GM21723 (cell line): ENCODE results near the gene KIF25.
"Not testable (repeated sequence)": the region's sequence is repeated elsewhere in the genome, so short reads cannot be mapped to it uniquely, and the experiment has no call there.

Experiments
- ATAC-seq: cut with Tn5 transposase; IDR thresholded peaks from one replicate; pipeline ENCODE4 v1.9.1; 2021; ENCODE audit warnings: mild to moderate bottlenecking, moderate library complexity; ENCODE audit not compliant: unreplicated experiment

The KIF25 gene

DNA sequence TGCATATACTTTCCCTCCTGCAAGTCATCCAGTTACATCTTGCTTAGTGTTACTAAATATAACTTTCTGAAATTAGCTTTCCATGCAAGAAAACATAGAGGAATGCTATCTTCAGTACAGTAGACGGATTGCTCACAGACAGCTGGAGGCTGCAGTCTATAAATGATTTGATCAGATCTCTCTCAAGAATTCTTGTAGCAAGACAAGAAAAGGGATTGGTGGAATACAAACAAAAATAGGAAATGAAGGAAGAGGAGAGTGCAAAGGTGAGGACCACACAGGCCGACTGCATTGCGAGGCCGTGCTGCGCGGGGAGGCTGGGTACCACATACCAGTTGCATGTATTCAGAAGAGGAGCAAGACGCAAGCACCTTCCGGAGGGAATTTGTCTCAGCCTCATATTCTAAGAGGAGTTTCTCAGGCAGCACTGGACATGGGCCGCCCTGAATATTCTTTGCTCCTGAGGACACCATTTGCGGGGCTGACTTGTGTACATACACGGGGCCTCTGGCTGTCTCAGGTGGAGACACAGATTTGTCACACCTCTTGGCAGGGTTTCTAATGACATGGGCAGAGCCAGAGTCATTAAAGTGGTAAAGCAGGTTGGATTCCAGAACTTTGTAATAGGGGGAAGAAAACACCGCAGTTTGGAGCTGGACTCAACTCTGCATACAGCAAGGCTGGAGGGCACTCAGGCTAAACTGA is 22.7 kb upstream of the KIF25 start:
- ATAC-seq: no peak

GRCh38 chr6:167975458-167975857 is 22.0 kb upstream of the KIF25 start:
- no peak for ATAC-seq

GRCh38 chr6:167976116-167976657 is 21.3 kb upstream of the KIF25 start:
- not testable (repeated sequence) for ATAC-seq

DNA sequence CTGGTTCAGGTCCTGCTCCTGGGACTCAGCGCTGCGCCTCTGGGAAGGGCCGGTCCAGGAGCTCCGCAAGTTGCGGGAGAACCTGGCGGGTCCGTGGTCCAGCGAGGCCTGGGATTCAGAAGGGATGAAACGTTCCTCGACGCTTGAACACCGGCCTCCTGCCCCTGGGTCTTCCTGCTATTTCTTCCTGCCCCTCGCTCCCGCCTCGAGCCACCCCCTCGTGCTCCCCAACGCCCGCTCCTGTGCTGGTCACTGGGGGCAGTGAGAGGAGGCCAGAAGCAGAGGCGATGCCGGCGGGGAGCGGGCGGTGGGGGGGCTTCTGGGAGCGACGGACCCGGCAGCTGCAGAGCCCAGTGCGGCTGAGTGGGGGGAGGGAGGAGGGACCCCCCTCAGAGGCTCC is 20.8 kb upstream of the KIF25 start:
- no peak for ATAC-seq

DNA sequence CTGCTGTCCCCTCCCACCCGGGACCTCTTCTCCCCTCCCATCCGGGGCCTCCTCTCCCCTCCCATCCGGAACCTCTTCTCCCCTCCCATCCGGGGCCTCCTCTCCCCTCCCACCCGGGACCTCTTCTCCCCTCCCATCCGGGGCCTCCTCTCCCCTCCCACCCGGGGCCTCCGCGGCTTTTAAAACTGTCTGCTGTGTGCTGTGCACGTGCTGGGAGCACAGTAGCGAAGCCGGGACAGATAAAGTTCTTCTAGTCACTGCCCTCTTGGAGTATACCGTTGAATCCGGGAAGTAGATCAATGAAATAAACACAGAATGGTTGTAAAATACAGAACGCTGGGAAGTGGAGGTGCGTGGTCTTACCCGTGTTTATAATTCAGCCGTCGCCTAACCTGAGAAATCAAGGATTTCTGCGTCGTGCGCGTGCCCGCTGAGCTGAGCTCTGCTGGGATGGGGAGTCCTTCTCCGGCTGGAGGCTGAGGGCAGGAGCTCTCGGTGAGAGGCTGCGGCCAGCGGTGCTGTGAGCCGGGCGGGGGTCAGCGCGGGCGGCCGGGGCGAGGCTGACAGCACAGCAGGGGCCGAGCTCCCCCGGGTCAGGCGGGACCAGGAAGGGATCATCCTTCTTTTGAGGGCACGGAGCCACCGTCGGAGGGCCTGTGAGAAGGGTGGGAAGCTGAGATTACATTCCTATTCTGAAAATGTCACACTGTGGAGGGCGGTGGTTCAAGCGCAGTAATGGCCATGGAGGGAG is 19.6 kb upstream of the KIF25 start:
- ATAC-seq: no peak

DNA sequence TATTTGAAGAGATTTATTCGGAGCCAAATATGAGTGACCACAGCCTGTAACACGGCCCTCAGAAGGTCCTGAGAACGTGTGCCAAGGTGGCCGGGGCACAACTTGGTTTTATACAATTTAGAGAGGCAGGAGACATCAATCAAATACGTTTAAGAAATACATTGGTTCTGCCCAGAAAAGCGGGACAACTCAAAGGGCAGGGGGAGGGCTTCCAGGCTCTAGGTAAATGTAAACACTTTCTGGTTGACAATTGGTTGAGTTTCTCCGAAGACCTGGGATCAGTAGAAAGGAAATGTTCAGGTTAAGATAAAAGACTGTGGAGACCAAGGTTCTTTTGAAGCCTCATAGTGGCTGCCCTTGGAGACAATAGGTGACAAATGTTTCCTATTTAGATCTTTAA is 18.9 kb upstream of the KIF25 start:
- ATAC-seq: no peak

DNA sequence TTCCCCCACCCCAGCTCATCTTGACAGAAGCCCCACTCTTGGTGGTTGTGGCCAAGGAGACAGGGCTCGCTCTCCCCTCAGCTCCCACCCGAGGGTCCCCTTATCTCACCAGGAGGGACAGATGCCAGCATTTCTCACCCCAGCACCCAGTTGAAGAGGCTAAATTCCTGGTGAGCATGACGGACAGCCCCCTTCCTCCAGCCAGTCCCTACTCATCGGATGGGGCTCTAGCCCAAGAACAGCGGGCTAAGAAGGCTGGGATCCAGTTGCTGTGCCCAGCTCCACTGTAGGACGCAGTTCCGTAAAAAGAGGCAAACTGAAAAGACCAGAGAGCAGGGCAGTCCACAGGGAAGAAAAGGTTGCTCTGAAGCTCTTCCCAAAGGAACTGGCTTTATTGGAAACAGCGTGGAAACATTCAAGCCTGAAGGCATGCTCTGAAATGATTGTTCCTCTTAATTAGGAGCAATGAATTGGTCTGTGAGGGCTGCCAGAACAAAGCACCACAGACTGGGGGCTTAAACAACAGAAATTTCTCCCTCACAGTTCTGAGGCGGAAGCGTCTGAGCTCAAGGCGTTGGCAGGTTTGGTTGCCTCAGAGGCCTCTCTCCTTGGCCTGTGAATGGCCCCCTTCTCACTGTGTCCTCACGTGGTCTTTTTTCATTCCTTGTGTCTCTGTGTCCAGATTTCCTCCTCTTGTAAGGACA is 17.9 kb upstream of the KIF25 start:
- ATAC-seq: no peak

GRCh38 chr6:167980911-167981580 is 16.4 kb upstream of the KIF25 start:
- ATAC-seq: no peak

DNA sequence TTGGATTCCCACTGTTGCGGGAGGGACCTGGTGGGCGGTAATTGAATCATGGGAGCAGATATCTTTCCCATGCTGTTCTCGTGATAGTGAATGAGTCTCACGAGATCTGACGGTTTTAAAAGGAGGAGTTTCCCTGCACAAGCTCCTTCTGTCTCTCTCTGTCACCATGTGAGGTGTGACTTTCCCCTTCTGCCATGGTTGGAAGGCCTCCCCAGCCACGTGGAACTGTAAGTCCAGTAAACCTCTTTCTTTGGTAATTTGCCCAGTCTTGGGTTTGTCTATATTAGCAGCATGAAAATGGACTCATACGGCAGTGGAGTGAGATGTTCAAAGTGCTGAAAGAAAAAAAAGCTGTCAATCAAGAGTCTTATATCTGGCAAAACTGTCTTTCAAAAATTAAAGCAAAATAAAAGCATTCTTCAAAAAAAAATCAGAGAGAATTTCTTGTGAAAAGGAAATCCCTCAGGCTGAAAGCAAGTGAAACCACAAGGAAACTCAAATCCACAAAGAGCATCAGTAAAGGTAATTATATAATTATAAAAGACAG is 15.5 kb upstream of the KIF25 start:
- ATAC-seq: no peak

GRCh38 chr6:167984144-167984719 is 13.2 kb upstream of the KIF25 start:
- no peak for ATAC-seq

DNA sequence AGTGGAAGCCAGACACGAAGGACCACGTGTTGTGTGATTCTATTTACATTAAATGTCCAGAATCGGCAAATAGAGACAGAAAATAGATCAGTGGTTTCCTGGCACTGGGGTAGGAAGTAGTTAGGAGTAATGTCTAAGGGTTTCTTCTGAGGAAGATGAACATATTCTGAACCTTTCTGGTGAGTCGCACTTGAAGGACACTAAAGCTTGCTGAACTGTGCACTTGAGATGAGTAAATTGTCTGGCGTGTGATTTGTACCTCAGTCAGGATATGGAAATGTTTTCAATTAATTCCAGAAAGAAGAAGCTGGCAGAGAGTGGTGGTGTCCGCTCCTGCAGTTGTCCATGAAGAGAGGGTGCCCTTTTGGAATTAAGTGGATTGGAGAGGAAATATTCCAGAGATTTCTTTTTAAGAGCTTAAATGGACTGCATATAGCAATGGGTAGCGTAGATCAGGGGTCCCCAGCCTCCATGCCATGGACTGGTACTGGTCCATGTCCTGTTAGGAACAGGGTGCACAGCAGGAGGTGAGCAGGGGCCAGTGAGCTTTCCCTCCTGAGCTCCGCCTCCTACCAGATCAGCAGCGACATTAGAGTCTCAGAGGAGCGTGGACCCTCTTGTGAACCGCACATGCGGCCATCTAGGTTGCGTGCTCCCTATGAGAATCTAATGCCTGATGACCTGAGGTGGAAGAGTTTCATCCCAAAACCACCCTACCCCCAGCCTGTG is 12.4 kb upstream of the KIF25 start:
- no peak for ATAC-seq

DNA sequence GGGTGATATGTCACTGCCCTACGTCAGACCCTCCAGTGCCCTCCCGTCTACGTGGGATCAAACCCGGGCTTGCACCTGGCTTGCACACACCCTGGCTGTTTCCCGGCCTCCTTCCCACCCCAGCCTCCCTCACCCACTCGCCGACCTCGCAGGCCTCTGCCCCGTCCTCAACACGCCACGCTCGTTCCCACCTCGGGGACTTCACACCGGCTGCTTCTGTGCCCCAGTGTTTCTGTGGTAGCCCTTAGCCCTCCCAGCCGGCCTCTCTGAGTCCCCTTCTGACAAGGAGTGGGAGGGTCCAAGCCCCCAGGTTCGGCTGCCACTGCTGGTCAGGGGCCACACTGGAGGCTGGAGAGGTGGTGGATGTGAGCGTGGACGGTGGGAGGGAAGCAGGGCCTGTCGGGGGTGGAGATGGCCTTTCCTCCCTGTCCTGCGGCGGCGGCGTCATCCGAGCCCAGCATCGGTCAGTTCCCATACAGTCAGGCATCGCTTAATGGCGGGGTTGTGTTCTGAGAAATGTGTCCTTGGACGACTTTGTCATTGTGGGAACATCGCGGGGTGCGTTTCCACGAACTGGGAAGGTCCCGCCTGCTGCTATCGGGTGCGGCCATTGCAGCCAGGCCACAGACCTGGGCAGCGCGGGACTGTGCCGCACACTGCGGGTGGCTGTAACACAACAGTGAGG is 11.4 kb upstream of the KIF25 start:
- ATAC-seq: no peak

DNA sequence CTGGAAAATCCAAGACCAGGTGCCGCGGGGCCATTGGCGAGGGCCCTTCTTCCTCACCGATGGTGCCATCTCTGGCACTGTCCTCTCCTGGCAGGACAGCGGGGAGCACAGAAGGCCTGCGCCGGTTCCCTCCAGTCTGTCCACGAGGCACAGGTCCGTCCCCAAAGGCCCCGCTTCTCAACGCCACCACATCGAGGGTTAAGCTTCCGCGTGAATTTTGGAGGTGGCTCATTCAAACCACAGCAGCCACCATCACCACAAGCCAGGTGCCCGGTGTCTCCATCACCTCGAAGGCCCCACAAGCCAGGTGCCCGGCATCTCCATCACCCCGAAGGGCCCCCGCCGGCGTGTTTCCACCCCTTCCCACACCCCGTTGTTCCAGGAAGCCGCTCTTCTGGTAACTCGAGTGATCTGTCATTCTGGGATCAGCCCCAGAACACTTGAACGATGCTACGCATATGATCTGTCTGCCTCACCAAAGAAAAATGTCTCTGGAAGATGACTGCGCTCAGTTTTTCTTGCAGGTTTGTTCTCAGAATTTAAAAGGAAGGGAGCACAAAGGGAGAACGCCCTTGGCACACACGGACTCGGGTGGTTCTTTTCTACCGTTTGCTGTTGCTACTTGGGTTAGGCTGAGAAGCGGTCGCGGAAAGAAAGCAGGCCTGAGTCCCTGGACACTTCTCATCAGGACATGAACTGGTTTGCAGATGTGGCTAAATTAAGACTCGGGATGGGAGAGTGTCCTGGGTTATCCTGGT is 9.9 kb upstream of the KIF25 start:
- no peak for ATAC-seq

DNA sequence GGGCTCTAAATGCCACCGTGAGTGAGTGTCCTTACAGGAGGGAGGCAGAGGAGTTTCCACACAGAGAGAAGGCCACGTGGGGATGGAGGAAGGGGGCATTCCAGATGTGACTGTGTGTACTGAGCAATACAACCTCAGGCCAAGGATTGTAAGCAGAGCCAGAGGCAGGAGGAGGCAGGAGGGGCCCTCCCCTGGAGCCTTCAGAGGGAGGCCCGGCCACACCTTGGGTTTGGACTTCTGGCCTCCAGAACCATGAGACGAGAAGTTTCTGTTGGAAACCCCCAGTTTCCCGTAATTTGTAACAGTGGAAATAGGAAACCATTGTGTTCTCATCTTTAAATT is 9.3 kb upstream of the KIF25 start:
- no peak for ATAC-seq

- no peak for ATAC-seq
Measured at GRCh38 chr6:167988945-167989841, 8.3 kb upstream of the KIF25 start.

- ATAC-seq: no peak
Measured at GRCh38 chr6:167990016-167990945, 7.2 kb upstream of the KIF25 start.

DNA sequence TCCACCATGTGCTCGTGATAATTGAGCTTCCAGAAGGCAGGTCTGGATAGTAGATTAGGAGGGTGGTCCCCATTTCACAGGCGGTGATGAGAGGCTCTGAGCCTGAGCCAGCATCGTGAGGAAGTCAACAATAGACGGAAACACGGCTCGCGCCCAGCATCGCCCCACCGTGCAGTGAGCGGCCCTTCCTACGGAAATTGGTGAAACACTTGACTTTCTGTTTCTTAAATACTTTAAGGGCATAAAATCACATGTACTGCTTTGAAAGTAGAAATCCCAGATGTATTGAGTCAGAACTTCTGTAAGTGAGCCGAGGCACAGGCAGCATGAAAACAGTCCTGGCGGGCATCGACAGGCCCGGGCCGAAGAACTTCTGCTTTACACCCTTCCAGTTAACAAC is 4.3 kb upstream of the KIF25 start:
- no peak for ATAC-seq
